PC-9 (cell line): Measurements from ENCODE around the gene NMNAT3.

Experiments used
- CTCF ChIP-seq: fragments of 200-600 bp; sonication (generic); conservative IDR thresholded peaks from 2 replicates; pipeline ENCODE4 v1.6.1; 2017; ENCODE audit warnings: mixed run types, antibody characterized with exemption, mild to moderate bottlenecking, moderate library complexity
- EZH2 ChIP-seq: fragments of 200-600 bp; sonication (generic); IDR thresholded peaks from 2 replicates; pipeline ENCODE4 v1.8.0; 2017; ENCODE audit warnings: antibody characterized with exemption, low read depth

- no peak for TF ChIP-seq EZH2
- no peak for TF ChIP-seq CTCF
Measured at GRCh38 chr3:139528924-139529323, 148.8 kb downstream of the NMNAT3 start.
